HEK293 (cell line): ENCODE measurements around the gene MGAT2.

Experiments used
- CTCF ChIA-PET: fragments of 350-600 bp; formaldehyde crosslinking; extraction: SDS; loops from one replicate; lab custom pipeline; 2021; ENCODE audit warnings: antibody characterized with exemption; lab: Yijun Ruan, JAX
- POLR2A ChIA-PET: fragments of 300-600 bp; formaldehyde crosslinking; extraction: SDS; loops from one replicate; lab custom pipeline; 2020; ENCODE audit warnings: antibody characterized with exemption, inconsistent platforms; lab: Yijun Ruan, JAX
- H3K27ac ChIP-seq: fragments of 200-500 bp; sonication (Bioruptor generic); 2 replicates; pipeline ENCODE4 v1.5.1; 2014; ENCODE audit warnings: low read depth, low read length, control low read depth, inconsistent platforms; ENCODE audit errors: extremely low read depth
- H3K36me3 ChIP-seq, 2 experiments: fragments of 200-500 bp in 1 of 2; sonication (Bioruptor generic) in 1 of 2; 1 replicate in 1 of 2; 2 replicates in 1 of 2; pipeline ENCODE4 v1.5.1; 2014 to 2017; ENCODE audit warnings: inconsistent platforms in 2 of 2, low read length in 2 of 2; ENCODE audit not compliant: control insufficient read depth in 2 of 2, insufficient read depth in 1 of 2
- H3K4me1 ChIP-seq: fragments of 200-500 bp; sonication (Bioruptor generic); 2 replicates; pipeline ENCODE4 v1.5.1; 2014; ENCODE audit warnings: mild to moderate bottlenecking, low read length, inconsistent platforms; ENCODE audit not compliant: control insufficient read depth, insufficient read depth
- H3K4me3 ChIP-seq: 2 replicates; pipeline ENCODE4 v1.5.1; 2011; ENCODE audit warnings: low read depth, mild to moderate bottlenecking, control low read depth, low read length, moderate library complexity
- H3K9me3 ChIP-seq: fragments of 200-500 bp; sonication (Bioruptor generic); 2 replicates; pipeline ENCODE4 v1.5.1; 2014; ENCODE audit warnings: low read depth, low read length, inconsistent platforms; ENCODE audit not compliant: control insufficient read depth, insufficient read depth
- GLI2 ChIP-seq: fragments of 450-650 bp; formaldehyde crosslinking; IDR thresholded peaks from 2 replicates; pipeline ENCODE4; 2017; ENCODE audit warnings: missing biosample characterization, missing genetic modification characterization, low read depth, borderline replicate concordance
- KLF1 ChIP-seq: fragments of 450-650 bp; formaldehyde crosslinking; IDR thresholded peaks from 2 replicates; pipeline ENCODE4 v1.5.1; 2016; ENCODE audit warnings: missing biosample characterization, missing genetic modification characterization
- MZF1 ChIP-seq: fragments of 450-650 bp; formaldehyde crosslinking; IDR thresholded peaks from 2 replicates; pipeline ENCODE4 v1.5.1; 2017; ENCODE audit warnings: missing biosample characterization, missing genetic modification characterization, borderline replicate concordance
- SP7 ChIP-seq: fragments of 450-650 bp; formaldehyde crosslinking; IDR thresholded peaks from 2 replicates; pipeline ENCODE4 v1.5.1; 2016; ENCODE audit warnings: missing biosample characterization, missing genetic modification characterization
- ZBTB17 ChIP-seq: fragments of 450-650 bp; formaldehyde crosslinking; IDR thresholded peaks from 2 replicates; pipeline ENCODE4 v1.5.1; 2016; ENCODE audit warnings: missing biosample characterization, missing genetic modification characterization
- ZNF155 ChIP-seq: fragments of 450-650 bp; formaldehyde crosslinking; IDR thresholded peaks from 2 replicates; pipeline ENCODE4 v1.5.1; 2016; ENCODE audit warnings: missing biosample characterization, missing genetic modification characterization
- ZNF184 ChIP-seq: fragments of 450-650 bp; IDR thresholded peaks from 2 replicates; pipeline ENCODE4 v1.5.1; 2018; ENCODE audit warnings: missing biosample characterization, mild to moderate bottlenecking, missing genetic modification characterization
- ZNF2 ChIP-seq: fragments of 450-650 bp; formaldehyde crosslinking; IDR thresholded peaks from 2 replicates; pipeline ENCODE4 v1.5.1; 2016; ENCODE audit warnings: missing biosample characterization, missing genetic modification characterization
- ZNF391 ChIP-seq: fragments of 450-650 bp; formaldehyde crosslinking; IDR thresholded peaks from 2 replicates; pipeline ENCODE4 v1.5.1; 2016; ENCODE audit warnings: low read depth, missing biosample characterization, missing genetic modification characterization, borderline replicate concordance
- ZNF394 ChIP-seq: fragments of 450-650 bp; formaldehyde crosslinking; IDR thresholded peaks from 2 replicates; pipeline ENCODE4 v1.5.1; 2016; ENCODE audit warnings: missing biosample characterization, missing genetic modification characterization, mild to moderate bottlenecking, moderate library complexity, borderline replicate concordance
- ZNF501 ChIP-seq: fragments of 450-650 bp; formaldehyde crosslinking; IDR thresholded peaks from 2 replicates; pipeline ENCODE4 v1.5.1; 2016; ENCODE audit warnings: missing biosample characterization, missing genetic modification characterization
- ZNF530 ChIP-seq: fragments of 450-650 bp; formaldehyde crosslinking; IDR thresholded peaks from 2 replicates; pipeline ENCODE4 v1.5.1; 2016; ENCODE audit warnings: low read depth, missing biosample characterization, missing genetic modification characterization
- ZNF596 ChIP-seq: fragments of 450-650 bp; IDR thresholded peaks from 2 replicates; pipeline ENCODE4 v1.5.0; 2018; ENCODE audit warnings: missing biosample characterization, mild to moderate bottlenecking, missing genetic modification characterization, moderate library complexity
- ZNF610 ChIP-seq: fragments of 450-650 bp; formaldehyde crosslinking; IDR thresholded peaks from 2 replicates; pipeline ENCODE4 v1.5.1; 2016; ENCODE audit warnings: missing biosample characterization, missing genetic modification characterization, borderline replicate concordance
- ZNF654 ChIP-seq: fragments of 450-650 bp; formaldehyde crosslinking; IDR thresholded peaks from 2 replicates; pipeline ENCODE4 v1.5.1; 2016; ENCODE audit warnings: low read depth, missing biosample characterization, missing genetic modification characterization
- TF ChIP-seq, protein P1 (sequence below): fragments of 450-650 bp; formaldehyde crosslinking; optimal IDR thresholded peaks from 2 replicates; pipeline ENCODE3; 2016; ENCODE audit warnings: missing biosample characterization, mild to moderate bottlenecking, missing genetic modification characterization
- TF ChIP-seq, protein P2 (sequence below): sonication (generic); formaldehyde crosslinking; IDR thresholded peaks from 2 replicates; pipeline ENCODE4 v1.8.1; 2022; ENCODE audit warnings: mild to moderate bottlenecking, moderate library complexity, missing genetic modification reagents
- TF ChIP-seq, protein P3 (sequence below): fragments of 450-650 bp; formaldehyde crosslinking; IDR thresholded peaks from 2 replicates; pipeline ENCODE4 v1.5.1; 2016; ENCODE audit warnings: missing biosample characterization, missing genetic modification characterization
- TF ChIP-seq, protein P4 (sequence below): fragments of 450-650 bp; formaldehyde crosslinking; IDR thresholded peaks from 2 replicates; pipeline ENCODE4 v1.5.1; 2017; ENCODE audit warnings: missing biosample characterization, missing genetic modification characterization
- TF ChIP-seq, protein P5 (sequence below): fragments of 450-650 bp; formaldehyde crosslinking; IDR thresholded peaks from 2 replicates; pipeline ENCODE4 v1.5.1; 2016; ENCODE audit warnings: missing biosample characterization, missing genetic modification characterization
- TF ChIP-seq, protein P6 (sequence below): fragments of 450-650 bp; formaldehyde crosslinking; IDR thresholded peaks from 2 replicates; pipeline ENCODE4 v1.5.1; 2016; ENCODE audit warnings: missing biosample characterization, missing genetic modification characterization

The MGAT2 gene

DNA sequence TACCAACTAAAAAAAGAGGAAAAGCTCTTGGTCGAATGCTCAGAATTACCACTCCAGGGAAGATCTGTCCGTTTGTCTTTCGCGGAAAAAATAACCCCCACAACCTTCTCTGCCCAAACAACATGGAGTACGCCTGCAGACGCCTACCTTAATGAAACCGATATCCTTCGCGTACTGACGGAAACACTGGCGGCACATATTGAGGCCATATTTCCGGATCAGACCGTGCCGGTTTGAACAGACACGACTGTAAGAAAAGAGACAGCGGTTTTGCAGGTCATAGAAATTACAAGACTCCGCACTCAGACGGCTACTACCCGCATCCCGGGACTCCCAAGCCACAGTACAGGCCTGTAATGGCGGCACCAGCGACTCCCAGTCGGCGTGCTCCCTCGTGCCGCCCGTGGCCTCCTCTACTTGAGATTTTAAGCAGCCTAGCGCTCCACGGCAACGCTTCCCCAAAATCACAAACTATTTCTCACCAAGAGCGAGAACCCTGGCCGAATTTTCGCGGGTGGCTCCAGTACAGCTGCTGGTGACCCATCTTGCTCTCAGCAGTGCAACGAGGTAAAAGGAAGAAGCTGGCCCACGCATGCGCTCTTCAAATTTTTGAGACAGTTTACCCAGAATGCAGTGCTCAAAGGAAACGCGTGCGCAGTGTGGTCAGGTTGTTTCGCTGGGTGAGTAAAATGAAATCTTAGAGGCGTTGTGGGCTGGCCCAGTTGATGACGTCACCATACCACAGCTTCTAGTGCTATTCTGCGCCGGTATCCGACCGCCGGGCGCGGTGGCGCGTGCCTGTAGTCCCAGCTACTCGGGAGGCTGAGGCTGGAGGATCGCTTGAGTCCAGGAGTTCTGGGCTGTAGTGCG is 34.6 kb upstream of the MGAT2 start, which contains the start of gene RPS29 (continued):
- TF ChIP-seq, protein P1, sequence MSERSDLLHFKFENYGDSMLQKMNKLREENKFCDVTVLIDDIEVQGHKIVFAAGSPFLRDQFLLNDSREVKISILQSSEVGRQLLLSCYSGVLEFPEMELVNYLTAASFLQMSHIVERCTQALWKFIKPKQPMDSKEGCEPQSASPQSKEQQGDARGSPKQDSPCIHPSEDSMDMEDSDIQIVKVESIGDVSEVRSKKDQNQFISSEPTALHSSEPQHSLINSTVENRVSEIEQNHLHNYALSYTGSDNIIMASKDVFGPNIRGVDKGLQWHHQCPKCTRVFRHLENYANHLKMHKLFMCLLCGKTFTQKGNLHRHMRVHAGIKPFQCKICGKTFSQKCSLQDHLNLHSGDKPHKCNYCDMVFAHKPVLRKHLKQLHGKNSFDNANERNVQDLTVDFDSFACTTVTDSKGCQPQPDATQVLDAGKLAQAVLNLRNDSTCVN (tag by site-specific recombination) = peak; percentile 75
- TF ChIP-seq ZNF391 (tag by site-specific recombination) = peak; percentile 94; the same call in 1 of the 2 replicates
- TF ChIP-seq, protein P2, sequence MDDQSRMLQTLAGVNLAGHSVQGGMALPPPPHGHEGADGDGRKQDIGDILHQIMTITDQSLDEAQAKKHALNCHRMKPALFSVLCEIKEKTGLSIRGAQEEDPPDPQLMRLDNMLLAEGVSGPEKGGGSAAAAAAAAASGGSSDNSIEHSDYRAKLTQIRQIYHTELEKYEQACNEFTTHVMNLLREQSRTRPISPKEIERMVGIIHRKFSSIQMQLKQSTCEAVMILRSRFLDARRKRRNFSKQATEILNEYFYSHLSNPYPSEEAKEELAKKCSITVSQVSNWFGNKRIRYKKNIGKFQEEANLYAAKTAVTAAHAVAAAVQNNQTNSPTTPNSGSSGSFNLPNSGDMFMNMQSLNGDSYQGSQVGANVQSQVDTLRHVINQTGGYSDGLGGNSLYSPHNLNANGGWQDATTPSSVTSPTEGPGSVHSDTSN = no peak
- no peak for TF ChIP-seq ZNF530 (tag by site-specific recombination)
- peak; percentile 79; the same call in 1 of the 2 replicates for TF ChIP-seq ZNF2
- TF ChIP-seq ZNF155 (tag by site-specific recombination) = no peak
- no peak for TF ChIP-seq ZNF501
- peak; percentile 82 for TF ChIP-seq ZNF610 (tag by site-specific recombination)
- TF ChIP-seq, protein P3, sequence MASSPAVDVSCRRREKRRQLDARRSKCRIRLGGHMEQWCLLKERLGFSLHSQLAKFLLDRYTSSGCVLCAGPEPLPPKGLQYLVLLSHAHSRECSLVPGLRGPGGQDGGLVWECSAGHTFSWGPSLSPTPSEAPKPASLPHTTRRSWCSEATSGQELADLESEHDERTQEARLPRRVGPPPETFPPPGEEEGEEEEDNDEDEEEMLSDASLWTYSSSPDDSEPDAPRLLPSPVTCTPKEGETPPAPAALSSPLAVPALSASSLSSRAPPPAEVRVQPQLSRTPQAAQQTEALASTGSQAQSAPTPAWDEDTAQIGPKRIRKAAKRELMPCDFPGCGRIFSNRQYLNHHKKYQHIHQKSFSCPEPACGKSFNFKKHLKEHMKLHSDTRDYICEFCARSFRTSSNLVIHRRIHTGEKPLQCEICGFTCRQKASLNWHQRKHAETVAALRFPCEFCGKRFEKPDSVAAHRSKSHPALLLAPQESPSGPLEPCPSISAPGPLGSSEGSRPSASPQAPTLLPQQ (tag by site-specific recombination) = peak; percentile 67; the same call in 1 of the 2 replicates
- TF ChIP-seq KLF1 (tag by site-specific recombination) = no peak

DNA sequence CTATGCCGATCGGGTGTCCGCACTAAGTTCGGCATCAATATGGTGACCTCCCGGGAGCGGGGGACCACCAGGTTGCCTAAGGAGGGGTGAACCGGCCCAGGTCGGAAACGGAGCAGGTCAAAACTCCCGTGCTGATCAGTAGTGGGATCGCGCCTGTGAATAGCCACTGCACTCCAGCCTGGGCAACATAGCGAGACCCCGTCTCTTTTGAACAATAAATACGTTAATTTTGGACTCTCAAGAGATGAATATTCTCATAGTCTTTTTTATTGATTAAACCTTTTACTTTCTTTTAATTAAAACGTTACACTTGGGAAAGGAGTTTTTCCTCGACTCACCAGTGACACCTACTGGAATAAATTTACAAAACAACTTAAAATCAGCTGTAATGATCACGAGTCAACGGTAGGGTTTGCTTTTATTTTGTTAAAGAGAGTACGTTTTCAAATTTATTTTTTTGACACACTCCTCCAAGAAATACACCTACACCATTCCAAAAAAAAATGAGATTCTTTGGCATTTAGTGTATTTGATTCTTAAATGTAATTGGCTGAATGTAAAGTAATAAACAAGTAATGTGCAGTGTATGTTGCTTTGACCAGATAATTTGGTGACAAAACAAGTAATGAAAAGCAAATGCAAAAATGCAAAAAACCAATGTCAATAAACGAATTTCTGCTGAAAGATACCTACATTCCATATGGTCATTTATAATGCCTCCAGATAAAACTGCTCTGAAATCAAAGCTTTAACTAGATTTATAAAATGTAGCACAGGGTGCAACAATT is 33.7 kb upstream of the MGAT2 start:
- POLR2A ChIA-PET = interaction anchor here (0.5 to 3.3 kb wide), 11 partner anchors 8 to 275 kb away, joined by 3 to 43 read pairs (median 6); partner anchors contain the start of genes LRR1, MGAT2 and RPL36AL
- Histone ChIP-seq H3K4me3 (peak overlapping the region; percentile 21), H3K36me3 (peaks cover 26 to 30% of the 10 kb centered on the region in 2 experiments; a peak in 2 of 3 replicates), H3K27ac (no peak overlapping the region), H3K4me1 (peaks cover 9% of the 10 kb centered on the region), H3K9me3 (no peaks in the 10 kb centered on the region)
- CTCF ChIA-PET = interaction anchor here (0.6 to 1.8 kb wide), 15 partner anchors 9 to 504 kb away, joined by 3 to 8 read pairs (median 5); partner anchors contain the start of genes LRR1, MGAT2 and RPL36AL
- TF ChIP-seq MZF1 (tag by site-specific recombination) (peak; percentile 71; the same call in 1 of the 2 replicates), ZNF654 (tag by site-specific recombination) (peak; percentile 63), ZNF184 (tag by site-specific recombination) (peak; percentile 90; the same call in 1 of the 2 replicates), ZNF394 (no peak; the same call in 1 of the 2 replicates), ZNF596 (tag by site-specific recombination) (no peak), ZBTB17 (tag by site-specific recombination) (peak; percentile 93; the same call in 1 of the 2 replicates), SP7 (tag by site-specific recombination) (peak; percentile 56; the same call in 1 of the 2 replicates), GLI2 (tag by site-specific recombination) (no peak)
- TF ChIP-seq, protein P4, sequence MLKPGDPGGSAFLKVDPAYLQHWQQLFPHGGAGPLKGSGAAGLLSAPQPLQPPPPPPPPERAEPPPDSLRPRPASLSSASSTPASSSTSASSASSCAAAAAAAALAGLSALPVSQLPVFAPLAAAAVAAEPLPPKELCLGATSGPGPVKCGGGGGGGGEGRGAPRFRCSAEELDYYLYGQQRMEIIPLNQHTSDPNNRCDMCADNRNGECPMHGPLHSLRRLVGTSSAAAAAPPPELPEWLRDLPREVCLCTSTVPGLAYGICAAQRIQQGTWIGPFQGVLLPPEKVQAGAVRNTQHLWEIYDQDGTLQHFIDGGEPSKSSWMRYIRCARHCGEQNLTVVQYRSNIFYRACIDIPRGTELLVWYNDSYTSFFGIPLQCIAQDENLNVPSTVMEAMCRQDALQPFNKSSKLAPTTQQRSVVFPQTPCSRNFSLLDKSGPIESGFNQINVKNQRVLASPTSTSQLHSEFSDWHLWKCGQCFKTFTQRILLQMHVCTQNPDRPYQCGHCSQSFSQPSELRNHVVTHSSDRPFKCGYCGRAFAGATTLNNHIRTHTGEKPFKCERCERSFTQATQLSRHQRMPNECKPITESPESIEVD (tag by site-specific recombination) = peak; percentile 71
- TF ChIP-seq, protein P5, sequence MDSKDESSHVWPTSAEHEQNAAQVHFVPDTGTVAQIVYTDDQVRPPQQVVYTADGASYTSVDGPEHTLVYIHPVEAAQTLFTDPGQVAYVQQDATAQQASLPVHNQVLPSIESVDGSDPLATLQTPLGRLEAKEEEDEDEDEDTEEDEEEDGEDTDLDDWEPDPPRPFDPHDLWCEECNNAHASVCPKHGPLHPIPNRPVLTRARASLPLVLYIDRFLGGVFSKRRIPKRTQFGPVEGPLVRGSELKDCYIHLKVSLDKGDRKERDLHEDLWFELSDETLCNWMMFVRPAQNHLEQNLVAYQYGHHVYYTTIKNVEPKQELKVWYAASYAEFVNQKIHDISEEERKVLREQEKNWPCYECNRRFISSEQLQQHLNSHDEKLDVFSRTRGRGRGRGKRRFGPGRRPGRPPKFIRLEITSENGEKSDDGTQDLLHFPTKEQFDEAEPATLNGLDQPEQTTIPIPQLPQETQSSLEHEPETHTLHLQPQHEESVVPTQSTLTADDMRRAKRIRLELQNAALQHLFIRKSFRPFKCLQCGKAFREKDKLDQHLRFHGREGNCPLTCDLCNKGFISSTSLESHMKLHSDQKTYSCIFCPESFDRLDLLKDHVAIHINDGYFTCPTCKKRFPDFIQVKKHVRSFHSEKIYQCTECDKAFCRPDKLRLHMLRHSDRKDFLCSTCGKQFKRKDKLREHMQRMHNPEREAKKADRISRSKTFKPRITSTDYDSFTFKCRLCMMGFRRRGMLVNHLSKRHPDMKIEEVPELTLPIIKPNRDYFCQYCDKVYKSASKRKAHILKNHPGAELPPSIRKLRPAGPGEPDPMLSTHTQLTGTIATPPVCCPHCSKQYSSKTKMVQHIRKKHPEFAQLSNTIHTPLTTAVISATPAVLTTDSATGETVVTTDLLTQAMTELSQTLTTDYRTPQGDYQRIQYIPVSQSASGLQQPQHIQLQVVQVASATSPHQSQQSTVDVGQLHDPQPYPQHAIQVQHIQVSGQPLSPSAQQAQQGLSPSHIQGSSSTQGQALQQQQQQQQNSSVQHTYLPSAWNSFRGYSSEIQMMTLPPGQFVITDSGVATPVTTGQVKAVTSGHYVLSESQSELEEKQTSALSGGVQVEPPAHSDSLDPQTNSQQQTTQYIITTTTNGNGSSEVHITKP (tag by site-specific recombination) = peak; percentile 53; the same call in 1 of the 2 replicates
- TF ChIP-seq, protein P6, sequence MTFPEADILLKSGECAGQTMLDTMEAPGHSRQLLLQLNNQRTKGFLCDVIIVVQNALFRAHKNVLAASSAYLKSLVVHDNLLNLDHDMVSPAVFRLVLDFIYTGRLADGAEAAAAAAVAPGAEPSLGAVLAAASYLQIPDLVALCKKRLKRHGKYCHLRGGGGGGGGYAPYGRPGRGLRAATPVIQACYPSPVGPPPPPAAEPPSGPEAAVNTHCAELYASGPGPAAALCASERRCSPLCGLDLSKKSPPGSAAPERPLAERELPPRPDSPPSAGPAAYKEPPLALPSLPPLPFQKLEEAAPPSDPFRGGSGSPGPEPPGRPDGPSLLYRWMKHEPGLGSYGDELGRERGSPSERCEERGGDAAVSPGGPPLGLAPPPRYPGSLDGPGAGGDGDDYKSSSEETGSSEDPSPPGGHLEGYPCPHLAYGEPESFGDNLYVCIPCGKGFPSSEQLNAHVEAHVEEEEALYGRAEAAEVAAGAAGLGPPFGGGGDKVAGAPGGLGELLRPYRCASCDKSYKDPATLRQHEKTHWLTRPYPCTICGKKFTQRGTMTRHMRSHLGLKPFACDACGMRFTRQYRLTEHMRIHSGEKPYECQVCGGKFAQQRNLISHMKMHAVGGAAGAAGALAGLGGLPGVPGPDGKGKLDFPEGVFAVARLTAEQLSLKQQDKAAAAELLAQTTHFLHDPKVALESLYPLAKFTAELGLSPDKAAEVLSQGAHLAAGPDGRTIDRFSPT (tag by site-specific recombination) = peak; percentile 56; the same call in 1 of the 2 replicates
